UCSD-AML1 (cell line): ENCODE data around the gene PXDN.
"Not testable (repeated sequence)": the region's sequence is repeated elsewhere in the genome, so short reads cannot be mapped to it uniquely, and the experiment has no call there.

Source experiments
- DNase-seq: peaks from one replicate; lab custom pipeline; 2025; ENCODE audit not compliant: unreplicated experiment; lab: John Stamatoyannopoulos, UW

PXDN gene

DNA sequence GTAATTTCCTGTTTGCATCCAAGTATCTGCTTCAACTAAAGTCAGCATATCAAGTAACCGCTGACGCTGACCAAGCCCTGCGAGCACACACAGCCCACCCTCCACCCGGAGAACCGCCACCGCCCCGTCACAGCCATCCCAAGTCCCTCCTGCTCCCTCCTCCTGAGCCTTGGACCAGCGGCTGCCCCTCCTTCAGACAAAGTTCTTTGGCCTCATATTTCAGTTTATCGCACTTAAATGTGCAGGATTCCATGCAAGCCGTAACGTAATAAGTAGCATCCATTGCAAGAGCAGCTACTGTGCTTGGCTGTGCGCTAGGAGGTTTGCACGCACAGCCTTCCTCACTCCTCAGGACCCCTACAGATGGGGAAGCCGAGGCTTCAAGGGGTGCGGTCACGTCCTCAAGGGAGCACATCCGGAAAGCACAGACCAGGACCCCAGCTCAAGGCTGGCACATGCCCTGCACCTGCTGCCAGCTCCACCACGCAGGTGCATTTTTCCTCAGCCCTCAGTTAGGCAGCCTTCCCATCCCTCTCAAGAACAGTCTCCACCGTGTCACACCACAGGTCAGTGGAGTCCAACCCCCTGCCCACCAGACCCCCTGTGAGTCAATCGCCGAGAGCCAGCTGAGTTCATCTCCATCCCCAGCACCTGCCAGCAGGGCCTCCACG is 17.1 kb downstream of the PXDN start:
- DNase-seq = no peak

GRCh38 chr2:1726558-1726957 is 17.8 kb downstream of the PXDN start:
- no peak for DNase-seq

DNA sequence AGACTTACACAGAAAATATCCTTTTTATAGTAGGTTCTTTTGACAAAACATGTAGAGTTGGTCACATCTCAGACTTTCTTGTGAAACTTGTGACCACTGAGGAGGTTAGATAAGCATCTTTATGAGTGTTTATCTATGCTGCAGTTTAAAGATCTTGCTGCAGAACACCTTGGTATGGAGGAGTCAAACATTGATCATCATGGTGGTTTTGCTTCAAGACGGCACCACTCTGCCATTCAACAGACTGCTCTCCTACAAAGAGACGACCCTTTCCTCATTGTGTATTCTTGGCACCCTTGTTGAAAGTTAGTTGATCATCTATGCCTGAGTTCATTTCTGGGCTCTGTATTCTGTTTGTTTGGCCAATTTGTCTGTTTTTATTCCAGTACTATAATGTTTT is 20.0 kb downstream of the PXDN start:
- DNase-seq = not testable (repeated sequence)

- DNase-seq = no peak
Measured at GRCh38 chr2:1723397-1724042, 20.8 kb downstream of the PXDN start.

DNA sequence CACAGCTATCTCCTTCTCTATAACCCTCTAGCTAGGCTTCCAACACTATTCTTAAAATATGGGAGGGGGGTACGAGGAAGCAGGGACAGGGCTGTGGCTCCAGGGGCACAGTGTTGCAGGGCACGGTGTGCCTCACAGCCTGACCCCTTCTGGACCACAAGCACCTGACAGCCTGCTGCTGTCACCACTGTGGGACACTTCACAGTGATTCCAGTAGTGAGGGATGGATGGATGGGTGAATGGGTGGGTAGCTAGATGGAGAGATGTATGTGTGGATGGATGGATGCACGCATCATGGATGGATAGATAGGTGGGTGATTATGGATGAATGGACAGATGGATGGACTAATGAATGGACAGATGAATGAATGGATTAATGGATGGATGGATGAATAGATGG is 21.6 kb downstream of the PXDN start:
- DNase-seq = no peak

- no peak for DNase-seq
Measured at GRCh38 chr2:1721706-1722646, 22.3 kb downstream of the PXDN start.

- DNase-seq = no peak
Measured at GRCh38 chr2:1718339-1719220, 25.7 kb downstream of the PXDN start.

DNA sequence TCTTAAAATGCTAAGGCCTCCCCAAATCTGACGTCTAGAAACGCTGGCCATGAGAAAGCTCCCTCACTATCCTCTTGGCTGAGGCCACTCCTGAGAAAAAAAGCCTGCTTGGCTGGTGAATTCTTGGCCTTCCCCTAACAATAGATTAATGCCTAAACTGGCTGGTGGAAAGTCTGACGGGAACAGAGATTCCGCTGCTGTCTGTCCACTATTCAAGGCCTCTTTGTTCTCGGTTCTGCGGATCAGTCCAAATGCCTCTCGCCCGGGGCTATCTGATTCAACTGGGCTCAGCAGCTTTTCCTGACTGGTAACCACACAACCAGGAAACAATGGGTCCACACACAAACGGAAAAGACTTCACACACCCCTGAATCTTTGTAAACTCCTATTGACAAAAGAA is 27.2 kb downstream of the PXDN start:
- DNase-seq = no peak

DNA sequence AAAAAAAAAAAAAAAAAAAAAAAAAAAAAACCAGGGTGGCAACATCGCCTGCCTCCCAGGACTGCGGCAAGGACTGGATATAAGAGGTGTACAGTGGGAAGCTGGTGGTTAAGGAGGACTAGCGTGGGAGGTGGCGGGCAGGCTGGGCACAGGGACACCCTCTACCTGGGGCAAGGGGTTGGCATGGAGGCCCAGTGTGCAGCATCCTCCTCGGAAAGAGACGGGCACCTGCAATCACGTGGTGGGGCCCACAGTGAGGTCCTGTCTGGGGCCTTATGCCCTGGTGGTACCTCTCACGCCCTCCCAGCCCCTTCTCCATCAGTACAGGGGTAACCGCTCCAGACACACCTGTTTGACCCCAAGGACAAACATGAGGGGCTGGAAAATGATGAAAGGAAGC is 27.9 kb downstream of the PXDN start:
- DNase-seq = no peak

- not testable (repeated sequence) for DNase-seq
Measured at GRCh38 chr2:1716014-1716305, 28.4 kb downstream of the PXDN start.

GRCh38 chr2:1715184-1716013 is 28.9 kb downstream of the PXDN start:
- DNase-seq = no peak

DNA sequence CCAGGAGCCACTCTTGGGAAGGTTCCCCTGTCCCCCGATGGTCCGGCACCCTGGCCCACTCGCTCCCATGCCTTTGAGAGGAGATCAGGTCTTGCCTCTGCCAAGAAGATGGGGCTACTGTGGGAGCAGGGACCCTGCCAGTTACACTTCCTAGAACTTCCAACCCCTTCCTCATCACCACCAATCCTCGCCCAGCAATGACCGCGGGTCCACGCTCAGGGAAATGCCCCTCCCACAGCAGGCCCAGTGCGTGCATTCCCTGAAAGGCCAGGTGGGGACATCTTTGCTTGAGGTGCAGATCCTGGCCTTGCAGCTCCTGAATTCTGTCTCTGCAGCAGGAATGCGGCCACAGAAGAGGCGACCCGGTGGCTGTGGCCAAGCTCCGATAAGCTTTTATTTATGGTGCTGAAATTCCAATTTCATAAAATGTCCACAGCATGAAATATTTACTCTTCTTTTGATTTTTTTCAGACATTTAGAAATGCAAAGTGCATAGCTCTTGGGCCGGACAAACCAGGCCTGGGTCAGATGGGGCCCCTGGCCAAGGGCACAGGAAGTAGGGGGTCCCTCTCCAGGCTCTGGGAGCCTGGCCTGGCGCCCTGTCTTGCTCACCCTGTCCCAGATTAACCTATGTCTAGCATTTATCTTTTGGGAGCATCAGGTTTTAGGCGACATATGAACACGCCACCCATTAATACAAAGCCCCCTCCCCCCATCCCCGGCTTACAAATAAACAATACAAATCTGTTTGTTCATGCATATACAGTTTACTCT is 29.8 kb downstream of the PXDN start:
- no peak for DNase-seq

DNA sequence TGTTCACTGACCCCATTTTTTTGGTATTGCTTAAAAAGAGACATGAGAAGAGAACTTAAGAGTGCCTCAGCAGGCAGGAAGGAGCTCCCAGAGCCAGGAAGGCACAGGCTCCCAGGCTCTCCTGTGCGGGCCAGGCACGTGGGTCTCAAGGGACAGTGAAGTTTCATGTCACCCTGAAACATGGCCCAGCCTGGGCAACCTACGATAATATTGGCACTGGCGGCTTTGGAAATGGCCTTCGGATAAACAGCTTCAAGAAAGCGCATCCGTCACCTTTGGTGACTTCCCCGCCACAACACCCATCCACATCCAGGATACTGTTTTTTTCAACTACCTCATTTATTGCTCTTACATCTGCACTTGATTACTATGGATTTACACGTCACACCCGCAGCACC is 30.5 kb downstream of the PXDN start:
- DNase-seq = no peak

GRCh38 chr2:1713142-1713838 is 31.0 kb downstream of the PXDN start:
- no peak for DNase-seq

DNA sequence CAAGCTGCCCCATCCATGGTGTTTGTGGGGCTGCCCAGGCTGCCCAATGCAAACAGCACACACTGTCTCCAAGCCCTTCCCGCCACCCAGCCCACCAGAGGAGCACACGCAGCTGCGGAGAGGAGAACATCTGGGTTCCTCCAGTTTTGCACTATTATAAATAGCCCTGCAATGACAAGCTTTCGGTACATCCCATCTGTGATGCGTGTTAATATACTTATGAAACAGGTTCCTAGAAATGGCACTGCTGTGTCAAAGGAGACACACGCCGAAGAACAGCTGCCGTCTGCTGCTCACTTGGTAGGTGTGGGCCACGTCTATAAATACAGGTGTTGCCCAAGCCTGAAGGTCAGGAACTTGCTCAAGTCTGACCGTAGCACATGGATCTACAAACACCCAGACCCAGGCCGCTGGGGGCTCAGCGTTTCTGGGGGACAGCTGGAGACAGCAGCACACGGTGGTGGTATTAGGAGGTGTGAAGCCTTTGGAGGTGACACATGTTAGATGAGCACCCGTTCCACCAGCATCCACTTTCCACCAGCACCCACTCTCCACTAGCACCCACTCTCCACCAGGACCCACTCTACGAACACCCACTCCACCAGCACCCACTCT is 34.3 kb downstream of the PXDN start:
- DNase-seq = no peak

DNA sequence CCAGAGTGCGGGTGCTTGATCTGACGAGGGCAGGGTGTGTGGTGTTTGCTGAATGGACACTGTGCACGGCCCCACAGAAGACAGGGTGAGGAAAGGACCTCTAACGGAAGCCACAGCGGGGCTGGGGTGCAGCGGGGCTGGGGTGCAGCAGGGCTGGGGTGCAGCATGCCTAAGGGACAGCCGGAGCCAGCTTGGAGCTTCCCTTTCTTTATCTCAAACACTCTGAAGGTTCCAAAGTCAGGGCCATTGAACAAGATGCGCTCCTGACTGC is 35.0 kb downstream of the PXDN start:
- DNase-seq = no peak

DNA sequence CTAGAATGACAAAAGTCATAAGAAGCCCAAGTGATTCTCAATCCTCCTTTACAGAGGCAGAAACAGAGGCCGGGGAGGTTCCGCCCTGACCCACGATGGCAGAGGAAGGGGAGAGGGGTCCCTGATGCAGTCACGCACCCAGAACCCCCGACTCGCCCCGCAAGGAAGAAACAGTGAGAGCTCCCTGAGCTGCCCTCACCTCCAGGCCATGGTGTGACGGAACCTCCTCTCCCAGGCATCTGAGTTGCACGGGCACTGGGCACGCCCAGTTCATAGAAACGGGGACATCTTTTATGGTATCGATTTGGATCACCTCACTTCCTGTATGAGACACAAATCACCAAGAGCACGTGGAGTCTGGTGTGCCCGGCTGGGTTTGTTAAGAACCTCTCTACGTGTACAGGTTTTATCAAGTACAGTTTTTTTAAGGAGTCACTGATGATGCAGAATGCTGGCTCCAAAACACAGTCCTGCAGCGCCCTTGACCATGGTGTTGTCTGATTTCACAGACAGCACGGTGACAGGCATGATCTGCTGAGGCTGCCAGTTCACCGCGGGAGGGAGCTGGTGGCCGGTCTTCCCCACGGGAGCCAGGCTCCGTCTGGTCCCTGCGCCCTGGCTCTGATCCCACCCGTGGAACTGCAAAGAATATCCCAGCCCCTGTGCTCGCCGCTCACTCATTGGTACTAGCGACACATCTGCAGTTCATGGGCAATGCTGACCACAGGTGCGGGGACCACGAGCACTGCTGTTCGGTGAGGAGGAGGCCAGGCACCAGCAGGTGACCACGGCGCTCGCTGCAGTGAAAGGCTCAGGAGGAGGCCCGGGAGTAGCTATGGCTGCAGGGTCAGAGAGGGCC is 35.6 kb downstream of the PXDN start:
- no peak for DNase-seq
